Hippocampal formation (tissue), 2 donors: Measurements from ENCODE around the gene OXT.
"Not testable (repeated sequence)": the region's sequence is repeated elsewhere in the genome, so short reads cannot be mapped to it uniquely, and the experiment has no call there.

ENCODE experiments used
- DNase-seq, 2 donors: peaks; one replicate each; lab custom pipeline; 2025; lab: John Stamatoyannopoulos, UW

Gene OXT

DNA sequence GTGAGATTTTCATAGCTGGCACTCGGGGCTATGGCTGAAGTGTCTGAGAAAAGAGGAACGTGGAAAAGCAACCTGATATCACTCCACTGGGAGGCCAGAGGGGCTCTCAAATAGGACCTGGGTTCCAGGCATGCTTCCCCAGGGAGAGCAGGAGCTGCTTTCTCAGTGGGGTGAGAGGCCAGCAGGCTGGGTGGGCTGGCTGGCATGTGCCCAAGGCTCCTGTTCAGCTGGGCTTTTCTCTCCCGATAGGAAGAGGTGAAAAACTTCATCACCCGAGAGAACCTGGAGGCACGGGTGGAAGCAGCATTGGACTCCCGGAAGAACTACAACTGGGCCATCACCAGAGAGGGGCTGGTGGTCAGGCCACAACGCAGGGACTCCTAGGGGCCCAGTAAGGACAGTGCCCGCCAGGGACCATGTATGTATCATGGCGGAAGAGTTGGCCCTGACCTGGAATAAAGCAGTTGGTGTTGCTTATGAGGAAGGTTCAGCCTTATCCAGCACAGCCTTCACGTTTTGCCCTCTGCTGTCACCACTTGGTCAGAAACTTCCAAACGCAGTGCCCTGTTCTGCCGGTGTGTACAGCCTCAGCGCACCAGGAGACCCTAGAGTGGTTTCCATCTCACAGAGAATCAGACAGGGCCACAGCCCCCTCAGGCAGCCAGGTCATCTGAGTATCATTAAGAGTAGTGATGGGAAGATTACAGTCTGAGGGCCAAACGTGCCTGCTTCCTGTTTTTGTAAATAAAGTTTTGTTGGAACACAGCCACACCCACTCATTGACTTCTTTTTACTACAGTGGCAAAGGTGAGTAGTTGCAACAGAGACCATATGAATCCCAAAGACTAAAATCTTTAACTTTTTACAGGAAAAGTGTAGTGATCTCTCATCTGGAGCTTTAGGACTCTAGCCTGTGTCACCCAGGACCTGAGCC lies 23.7 kb upstream of the OXT start:
- DNase-seq, result no peak

DNA sequence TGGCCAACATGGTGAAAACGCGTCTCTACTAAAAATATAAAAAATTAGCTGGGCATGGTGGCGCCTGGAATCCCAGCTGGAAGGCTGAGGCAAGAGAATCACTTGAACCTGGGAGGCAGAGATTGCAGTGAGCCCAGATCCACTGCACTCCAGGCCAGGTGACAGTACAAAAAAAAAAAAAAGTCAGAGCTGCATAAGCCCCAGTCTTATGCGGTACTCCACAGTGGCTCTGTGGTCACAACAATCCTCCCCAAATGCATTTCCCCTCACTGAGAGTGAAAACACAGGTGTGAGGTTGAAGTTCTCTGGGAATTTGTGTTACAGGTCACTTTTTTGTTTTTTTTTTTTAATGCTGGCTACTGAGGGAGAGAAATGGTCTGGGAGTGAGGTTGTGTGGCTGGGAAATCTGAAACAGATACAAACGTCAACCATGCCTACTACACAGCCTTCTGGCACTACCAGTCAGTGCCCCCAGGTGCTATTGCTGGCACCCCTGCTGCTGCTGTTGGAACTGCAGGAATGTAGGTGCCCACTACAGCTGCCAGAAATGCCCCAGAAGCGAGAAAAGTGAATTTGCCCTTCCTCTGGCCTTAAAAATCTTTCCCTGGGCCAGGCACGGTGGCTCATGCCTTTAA lies 19.9 kb upstream of the OXT start:
- no peak for DNase-seq

DNA sequence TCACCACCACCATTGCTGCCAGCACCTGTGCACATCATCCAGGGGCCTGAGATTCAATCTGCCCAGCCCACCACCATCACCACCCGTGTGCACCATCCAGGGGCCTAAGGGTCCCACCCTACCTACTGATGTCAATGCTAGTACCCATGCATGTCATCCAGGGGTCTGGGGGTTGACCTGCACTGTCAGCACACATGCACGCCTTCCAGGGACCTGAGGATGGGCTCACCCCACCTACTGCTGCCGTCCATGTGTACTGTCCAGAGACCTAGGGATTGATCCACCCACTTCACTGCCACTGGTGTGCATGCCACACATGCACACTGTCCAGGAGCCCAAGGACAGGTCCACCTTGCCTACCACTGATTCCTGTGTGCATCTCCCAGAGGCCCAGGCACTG lies 11.9 kb upstream of the OXT start:
- DNase-seq, result no peak

DNA sequence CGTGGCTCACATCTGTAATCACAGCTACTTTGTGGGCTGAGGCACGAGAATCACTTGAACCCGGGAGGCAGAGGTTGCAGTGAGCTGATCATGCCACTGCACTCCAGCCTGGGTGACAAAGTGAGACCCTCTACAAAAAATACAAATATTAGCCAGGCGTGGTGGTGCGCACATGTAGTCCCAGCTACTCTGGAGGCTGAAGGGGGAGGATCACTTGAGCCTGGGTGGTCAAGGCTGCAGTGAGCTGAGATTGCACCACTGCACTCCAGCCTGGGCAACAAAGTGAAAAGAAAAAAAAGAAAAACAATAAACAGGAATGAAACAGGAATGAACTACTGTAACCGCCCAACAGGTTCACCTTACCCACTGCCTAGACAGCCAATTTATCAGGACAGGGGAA lies 7.3 kb upstream of the OXT start:
- DNase-seq, result not testable (repeated sequence)

GRCh38 chr20:3067139-3068014 lies 4.0 kb upstream of the OXT start:
- no peak for DNase-seq

- DNase-seq, result no peak
Observed at GRCh38 chr20:3068075-3068474, 3.3 kb upstream of the OXT start.

DNA sequence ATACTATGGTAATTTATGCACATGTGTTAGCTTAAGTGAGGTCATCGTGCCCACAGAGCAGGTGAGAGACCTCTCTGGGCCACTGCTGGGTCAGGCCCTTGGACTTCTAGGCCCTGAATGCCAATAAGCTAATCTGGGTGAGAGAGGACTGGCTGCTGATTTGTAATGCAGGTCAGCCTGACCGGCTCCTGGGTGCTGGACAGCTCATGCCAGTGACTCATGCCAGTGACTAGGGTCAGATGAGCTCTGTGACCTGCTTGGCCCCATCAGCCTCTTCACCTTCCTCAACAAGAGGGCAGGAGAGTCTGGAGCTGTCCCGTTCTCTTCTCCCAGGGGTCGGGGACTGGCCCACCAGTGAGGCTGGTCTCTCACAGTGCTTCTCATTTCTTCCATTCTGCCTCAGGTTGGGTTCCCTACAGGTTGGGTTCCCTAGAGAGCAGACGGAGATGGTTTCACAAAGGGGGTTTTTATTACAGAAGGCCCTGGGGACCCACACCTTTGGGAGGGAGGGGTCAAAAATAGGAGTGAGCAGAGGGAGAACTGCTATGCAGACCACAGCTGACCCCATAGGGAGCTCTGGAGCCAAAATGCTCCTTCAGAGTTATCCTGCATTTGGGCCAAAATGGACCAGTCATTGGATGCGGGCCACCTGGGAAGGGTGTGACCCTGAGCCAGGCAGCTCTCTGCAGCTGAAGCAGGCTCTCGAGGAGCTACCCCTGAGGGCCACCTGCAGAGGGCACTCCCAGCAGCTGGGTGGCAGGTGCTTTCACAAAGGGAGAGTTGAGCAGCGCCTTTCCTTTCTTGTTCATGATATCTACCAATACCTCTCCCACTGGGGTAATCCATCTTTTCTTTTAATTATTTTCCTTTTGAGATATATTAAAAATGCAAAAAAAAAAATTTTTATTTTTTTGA lies 2.2 kb upstream of the OXT start:
- DNase-seq, result no peak

GRCh38 chr20:3070725-3071124 lies 695 bp upstream of the OXT start:
- no peak for DNase-seq

- DNase-seq, result no peak
Observed at GRCh38 chr20:3071266-3071609, 182 bp upstream of the OXT start.

GRCh38 chr20:3072530-3073250 lies 1.3 kb downstream of the OXT start:
- no peak for DNase-seq

- DNase-seq, result not testable (repeated sequence)
Observed at GRCh38 chr20:3073251-3073643, 1.8 kb downstream of the OXT start.

- DNase-seq, result no peak
Observed at GRCh38 chr20:3074812-3075211, 3.4 kb downstream of the OXT start.

DNA sequence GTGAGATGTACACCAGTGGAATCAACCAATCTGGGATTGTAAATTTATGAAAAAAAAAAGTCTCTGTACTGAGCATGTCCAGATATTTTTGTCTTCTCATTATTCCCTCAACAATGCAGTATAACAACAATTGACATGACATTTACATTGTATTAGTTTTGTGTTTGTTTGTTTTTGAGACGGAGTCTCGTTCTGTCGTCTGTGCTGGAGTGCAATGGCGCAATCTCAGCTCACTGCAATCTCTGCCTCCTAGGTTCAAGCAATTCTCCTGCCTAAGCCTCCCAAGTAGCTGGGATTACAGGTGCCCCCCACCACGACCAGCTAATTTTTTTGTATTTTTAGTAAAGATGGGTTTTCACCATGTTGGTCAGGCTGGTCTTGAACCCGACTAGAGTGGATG lies 3.9 kb downstream of the OXT start:
- DNase-seq, result not testable (repeated sequence)

- DNase-seq, result no peak
Observed at GRCh38 chr20:3077618-3078134, 6.3 kb downstream of the OXT start.

GRCh38 chr20:3080939-3081388 lies 9.5 kb downstream of the OXT start:
- no peak for DNase-seq

DNA sequence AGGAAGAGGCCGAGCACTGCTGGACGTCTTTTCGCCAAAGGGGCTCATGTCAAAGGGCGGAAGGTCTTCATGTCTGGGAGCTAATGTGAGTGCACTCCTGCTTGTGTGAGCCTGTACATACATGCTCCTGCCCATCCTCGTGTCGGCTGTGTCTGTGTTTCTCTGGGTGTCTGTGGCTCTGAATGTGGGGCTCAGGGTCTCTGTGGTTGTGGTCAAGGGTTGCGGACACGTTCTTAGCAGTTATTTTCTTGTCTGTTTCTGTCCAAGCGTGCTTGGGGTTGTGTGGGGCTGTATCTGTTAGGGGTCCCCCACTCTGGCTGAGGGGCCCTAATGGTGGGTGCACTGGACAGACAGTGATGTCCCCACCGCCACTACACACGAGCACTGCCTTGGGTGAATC lies 10.2 kb downstream of the OXT start:
- DNase-seq, result no peak

DNA sequence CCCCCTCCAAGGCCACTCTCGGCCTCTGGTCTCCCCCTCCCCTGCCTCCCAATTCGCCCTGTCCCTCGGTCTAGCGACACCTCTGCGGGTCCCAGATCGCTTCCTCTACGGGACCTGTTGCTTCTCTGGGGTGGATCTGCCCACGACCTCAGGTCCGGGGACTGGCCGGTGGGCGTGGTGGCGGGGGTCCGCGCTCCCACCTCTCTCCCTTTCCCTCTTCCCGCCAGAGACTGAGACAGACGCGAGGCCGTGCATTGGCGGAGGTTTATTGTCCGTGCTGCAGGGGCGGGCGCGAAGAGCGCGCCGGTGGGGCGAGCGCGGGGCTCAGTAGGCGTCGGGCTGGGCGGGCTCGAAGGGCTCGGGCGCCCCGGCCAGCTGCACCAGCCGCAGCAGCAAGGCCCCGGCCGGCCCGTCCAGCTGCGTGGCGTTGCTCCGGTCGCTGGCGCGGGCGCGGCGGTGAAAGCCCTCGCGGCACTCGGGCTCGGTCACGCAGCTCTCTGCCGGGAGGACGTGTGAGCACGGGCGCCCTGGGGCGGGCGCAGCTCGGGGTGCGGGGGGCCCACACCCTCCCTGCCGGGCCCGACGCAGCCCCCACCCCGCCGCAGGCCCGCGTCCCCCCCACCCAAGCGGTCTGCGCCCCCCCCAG lies 11.0 kb downstream of the OXT start:
- no peak for DNase-seq

DNA sequence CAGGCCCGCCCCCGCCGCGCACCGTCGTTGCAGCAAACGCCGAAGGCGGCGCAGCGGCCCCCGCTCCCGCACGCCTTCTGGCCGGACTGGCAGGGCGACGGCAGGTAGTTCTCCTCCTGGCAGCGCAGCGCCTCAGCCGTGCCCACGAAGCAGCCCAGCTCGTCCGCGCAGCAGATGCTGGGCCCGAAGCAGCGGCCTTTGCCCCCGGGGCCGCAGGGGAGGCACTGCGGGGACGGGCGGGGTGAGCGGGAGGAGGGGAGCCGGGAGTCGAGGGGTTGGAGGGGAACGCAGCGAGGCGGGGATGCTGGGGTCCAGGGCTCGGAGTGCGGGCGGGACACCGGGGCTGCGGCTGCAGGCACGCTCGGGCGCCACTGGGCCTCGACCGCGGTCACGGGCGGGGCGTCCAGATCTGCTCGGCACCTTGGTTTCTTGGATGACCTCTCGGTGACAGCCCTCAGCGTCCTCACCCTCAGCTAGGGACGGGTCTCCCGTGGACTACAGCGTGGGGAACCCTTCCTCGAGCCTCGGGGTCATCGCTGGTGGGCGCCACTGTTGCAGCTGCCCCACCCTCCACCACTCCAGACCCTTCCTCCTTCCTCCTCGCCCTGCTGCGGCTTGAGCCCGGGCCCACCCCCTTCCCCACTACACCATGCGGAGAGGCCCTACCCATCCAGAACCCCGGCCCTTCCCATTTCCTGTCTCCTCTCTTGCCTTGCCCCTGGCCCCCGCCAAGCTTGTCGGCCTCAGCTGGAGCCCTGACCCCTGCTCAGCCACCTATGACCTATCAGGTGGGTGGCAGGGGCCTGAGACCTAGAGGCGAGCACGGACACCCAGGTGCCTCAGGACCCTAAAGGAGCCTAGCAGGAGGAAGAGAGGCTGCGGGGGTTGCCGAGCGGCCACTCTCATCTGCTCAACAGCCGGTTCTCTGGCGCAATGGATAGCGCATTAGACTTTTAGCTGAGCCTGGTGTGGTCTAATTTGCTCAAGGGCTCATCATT lies 11.8 kb downstream of the OXT start:
- DNase-seq, result no peak
